Lower leg skin (tissue), 3 donors: ENCODE data around the gene RPP30.

Experiments
- POLR2A ChIP-seq, 2 donors: fragments of 450-650 bp; IDR thresholded peaks; one replicate each; pipeline ENCODE4 v1.6.1; 2016 to 2017; ENCODE audit warnings: antibody characterized with exemption in 2 of 2, mild to moderate bottlenecking in 1 of 2, moderate library complexity in 1 of 2
- TF ChIP-seq, protein P1 (sequence below), 3 donors: fragments of 450-650 bp; IDR thresholded peaks; one replicate each; pipeline ENCODE4 v1.5.1; 2016; ENCODE audit warnings: antibody characterized with exemption in 3 of 3, mild to moderate bottlenecking in 3 of 3, moderate library complexity in 2 of 3

DNA sequence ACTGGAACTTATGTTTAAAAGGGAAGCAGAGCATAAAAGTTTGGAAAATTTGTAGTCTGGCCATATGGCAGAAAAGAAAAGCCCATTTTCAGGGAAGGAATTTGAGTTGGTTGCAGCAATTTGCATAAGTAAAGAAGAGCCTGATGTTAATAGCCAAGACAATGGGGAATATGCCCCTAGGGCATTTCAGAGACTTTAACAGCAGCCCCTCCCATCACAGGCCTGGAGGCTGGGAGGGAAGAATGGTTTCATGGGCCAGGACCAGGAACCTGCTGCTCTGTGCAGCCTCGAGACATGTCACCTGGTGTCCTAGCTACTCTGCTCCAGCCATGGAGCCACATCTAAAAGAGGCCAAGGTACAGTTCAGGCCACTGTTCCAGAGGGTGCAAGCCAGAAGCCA, 49.3 kb upstream of the RPP30 start:
- TF ChIP-seq, protein P1, sequence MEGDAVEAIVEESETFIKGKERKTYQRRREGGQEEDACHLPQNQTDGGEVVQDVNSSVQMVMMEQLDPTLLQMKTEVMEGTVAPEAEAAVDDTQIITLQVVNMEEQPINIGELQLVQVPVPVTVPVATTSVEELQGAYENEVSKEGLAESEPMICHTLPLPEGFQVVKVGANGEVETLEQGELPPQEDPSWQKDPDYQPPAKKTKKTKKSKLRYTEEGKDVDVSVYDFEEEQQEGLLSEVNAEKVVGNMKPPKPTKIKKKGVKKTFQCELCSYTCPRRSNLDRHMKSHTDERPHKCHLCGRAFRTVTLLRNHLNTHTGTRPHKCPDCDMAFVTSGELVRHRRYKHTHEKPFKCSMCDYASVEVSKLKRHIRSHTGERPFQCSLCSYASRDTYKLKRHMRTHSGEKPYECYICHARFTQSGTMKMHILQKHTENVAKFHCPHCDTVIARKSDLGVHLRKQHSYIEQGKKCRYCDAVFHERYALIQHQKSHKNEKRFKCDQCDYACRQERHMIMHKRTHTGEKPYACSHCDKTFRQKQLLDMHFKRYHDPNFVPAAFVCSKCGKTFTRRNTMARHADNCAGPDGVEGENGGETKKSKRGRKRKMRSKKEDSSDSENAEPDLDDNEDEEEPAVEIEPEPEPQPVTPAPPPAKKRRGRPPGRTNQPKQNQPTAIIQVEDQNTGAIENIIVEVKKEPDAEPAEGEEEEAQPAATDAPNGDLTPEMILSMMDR (IDR thresholded peaks at IDR 0.05): no peak
- TF ChIP-seq POLR2A (IDR thresholded peaks at IDR 0.05): no peak
